Stimulated activated CD4-positive, alpha-beta T cell treated with anti-CD3 and anti-CD28 coated beads, Interleukin-15, amount 100 ng/mL, for 1 hour (primary cell): ENCODE measurements around the gene LUC7L2.
"Not testable (repeated sequence)": the region's sequence is repeated elsewhere in the genome, so short reads cannot be mapped to it uniquely, and the experiment has no call there.

Experiments
- DNase-seq, 2 donors: peaks; one replicate each; pipeline ENCODE4 v3.0.0-alpha.2; 2020; ENCODE audit warnings: low read depth in 1 of 2, low spot score in 1 of 2

The LUC7L2 gene

GRCh38 chr7:139355320-139355719 is 4.4 kb upstream of the LUC7L2 start:
- no peak for DNase-seq

GRCh38 chr7:139357729-139358506 is 1.8 kb upstream of the LUC7L2 start:
- DNase-seq = not testable (repeated sequence)

DNA sequence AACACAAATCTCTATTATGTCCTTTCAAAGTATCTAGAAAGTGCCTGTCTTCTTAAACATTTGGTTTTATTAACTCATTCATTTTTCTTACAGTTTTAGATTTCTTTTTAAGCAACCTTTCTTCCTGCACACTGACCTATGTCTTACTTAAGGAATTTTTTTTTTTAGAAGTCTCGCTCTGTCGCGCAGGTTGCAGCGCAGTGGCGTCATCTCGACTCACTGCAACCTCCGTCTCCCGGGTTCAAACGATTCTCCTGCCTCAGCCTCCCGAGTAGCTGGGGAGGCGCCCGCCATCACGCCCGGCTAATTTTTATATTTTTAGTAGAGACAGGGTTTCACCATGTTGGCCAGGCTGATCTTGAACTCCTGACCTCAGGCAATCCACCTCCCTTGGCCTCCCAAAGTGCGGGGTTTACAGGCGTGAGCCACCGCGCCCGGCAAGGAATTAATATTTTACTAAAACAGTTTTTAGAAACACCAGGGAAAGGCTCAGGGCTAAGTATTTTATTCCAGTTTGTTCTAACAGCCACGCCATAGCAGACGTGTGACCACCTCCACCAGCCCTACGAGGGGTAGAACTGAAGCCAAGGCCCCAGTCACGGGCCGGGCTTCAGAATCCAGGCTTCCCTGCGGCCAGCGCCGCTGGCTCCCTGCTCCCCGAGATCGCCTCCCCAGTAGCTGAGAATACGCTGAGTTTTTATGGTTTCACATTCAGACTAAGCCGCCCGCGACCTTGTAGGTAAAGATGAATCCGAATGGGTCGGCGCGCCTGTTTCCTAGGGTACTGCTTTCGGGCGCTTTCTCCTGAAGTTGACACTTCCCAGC is 941 bp upstream of the LUC7L2 start:
- DNase-seq = no peak

GRCh38 chr7:139360210-139360947 is 685 bp downstream of the LUC7L2 start:
- DNase-seq = peak; percentile 97

GRCh38 chr7:139360948-139361307 is 1.2 kb downstream of the LUC7L2 start:
- DNase-seq = no peak

DNA sequence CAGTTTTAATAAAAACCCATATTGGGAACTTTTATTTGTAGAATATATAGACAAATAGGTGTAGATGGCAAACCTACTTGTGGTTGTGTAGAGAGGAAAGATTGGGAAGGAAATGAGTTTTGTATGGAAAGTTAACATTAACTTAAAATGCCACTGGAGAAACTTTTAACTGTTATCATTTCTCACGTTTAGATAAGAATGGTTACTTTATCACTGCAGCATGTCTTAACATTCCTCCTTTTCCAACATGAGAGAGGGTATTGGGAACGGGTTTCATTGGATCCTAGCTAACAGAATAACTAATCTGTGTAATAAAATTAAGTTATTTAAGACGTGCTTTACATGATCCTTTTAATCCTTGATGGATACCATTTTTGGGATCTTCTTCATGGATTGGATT is 1.8 kb downstream of the LUC7L2 start:
- DNase-seq = no peak

DNA sequence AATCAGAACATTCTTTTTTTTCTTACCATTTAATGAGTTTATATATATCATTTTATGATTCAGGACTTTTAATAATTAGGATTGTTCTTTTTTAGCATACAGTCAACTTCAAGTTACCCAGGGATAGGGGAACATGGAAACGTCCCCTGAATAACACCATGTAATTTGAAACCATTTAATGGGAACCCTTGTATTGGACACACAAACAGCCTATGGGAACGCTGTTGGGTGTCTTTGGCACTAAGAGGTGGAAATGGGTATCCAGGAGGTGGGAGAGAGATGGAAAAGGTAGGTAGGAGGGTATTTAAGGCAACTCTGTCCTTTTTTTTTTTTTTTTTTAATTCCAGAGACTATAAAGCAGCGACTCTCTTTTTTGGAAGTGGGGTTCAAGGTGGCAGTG is 2.6 kb downstream of the LUC7L2 start:
- DNase-seq = no peak

GRCh38 chr7:139362981-139363380 is 3.3 kb downstream of the LUC7L2 start:
- no peak for DNase-seq

DNA sequence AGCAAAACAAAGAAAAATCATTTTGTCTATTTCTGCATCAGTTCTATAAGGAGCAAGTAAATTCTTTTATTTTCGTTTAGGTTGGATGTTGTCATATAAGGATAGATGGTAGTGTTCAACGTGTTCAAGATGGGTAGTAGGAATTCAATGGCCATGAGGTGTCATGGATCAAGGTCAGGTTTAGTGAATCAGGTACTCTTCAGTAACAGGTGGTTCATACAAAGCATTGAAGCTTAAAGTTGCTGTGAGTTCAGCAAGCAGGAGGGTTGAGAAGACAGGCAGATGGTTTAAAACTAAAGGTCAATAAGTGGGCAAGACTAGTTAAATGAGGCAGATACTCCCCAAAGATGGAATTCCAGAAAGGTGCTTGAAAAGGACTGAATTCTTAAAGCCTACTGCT is 5.6 kb downstream of the LUC7L2 start:
- DNase-seq = no peak

DNA sequence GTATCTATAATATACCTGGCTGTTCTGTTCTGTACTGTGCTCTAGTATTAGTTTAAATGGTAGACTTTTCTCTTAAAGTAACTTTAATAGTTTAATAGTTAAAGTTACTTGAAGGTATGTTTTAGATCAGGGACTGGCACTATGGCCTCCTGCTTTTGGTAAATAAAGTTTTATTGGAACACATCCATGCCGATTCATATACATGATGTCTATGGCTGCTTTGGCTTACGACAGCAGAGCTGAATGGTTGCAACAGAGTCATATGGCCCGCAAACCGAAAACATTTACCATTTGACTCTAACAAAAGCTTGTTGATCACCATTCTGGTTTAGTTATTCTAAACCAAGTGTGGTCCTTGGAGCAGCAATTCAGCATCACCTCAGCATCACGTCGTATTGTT is 6.7 kb downstream of the LUC7L2 start:
- no peak for DNase-seq

DNA sequence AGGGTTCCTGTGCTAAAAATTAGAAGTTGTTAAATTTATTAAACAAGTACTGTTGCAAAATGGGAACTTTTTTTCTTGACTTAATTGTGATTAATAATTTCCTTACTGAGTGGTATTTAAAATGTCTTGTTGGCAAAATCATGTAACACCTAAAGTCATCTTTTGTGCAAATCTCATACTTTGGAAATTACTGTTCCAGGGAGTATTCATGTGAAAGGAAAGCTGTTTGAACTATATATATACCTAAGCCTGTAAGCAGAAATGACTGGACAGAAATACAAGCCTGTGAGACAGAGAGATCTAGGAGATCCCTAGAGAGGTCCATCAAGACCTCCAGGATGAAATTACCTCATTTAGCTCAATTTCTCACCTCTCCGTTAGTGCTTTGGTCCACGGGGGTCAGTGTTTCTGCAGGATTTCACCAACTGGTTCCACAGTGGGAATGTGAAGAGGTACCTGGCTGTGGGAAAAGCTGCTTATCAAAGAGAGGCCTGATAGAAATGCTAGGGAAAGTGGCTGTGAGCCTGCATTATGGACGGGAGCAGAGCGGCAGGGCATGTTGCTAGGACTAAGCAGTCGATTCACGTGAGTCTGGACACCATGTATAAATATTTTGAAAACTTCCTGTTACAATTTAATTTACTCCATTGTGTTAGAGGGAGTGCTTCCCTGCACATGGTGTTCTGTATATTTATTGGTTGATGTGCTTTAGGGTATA is 7.9 kb downstream of the LUC7L2 start:
- no peak for DNase-seq

- DNase-seq = no peak
These were observed 10.7 kb downstream of the LUC7L2 start for GRCh38 chr7:139370301-139370942.

- no peak for DNase-seq
These were observed 11.2 kb downstream of the LUC7L2 start for GRCh38 chr7:139370943-139371313.

DNA sequence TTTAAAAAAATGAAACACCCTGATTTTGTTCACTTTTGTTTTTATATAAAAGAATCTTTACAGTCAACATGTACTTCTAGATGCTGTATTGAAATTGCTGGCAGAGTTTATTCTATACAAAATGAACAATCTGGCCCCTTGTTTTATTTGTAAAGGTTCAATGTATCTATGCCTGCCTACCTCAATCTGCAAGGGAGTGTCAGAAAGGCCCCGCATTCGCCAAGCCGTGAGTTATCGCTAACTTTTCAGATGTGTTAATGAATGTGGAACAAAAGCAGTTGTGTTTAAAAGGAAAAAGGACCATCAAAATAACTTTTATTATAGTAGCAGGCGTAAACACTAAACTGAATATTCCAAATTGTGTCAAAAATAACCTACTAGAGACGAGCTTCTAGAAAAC is 14.6 kb downstream of the LUC7L2 start:
- DNase-seq = no peak

DNA sequence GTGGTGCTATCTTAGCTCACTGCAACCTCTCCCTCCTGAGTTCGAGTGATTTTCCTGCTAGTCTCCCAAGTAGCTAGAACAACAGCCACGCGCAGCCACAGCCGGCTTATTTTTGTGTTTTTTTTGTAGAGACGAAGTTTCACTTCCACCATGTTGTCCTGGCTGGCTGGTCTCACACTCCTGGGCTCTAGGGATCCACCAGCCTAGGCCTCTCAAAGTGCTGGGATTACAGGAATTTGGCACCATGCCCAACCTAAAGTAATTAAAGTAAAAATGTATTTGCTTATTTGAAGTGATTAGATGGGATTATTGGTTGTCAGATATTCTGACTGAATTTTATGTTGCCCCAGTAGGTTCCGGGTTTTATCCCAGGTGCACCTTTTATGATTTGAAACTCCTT is 22.7 kb downstream of the LUC7L2 start:
- DNase-seq = no peak

- DNase-seq = no peak
These were observed 24.9 kb downstream of the LUC7L2 start for GRCh38 chr7:139384611-139385010.

DNA sequence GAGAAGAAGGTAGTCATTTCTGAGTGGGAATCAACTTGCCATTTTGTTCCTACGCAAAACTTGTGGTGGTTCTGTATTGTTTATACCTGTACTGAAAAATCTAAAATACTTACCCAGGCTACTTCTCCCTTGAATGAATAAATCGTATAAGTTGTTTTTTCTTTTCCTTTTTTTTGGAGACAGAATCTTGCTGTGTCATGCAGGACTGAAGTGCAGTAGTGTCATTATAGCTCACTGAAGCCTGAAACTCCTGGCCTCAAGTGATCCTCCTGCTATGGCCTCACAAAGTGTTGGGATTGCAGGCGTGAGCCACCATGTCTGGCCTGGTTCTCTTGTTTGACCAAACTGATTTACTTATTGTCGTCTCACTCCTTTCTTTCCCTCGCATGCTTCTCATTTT is 27.9 kb downstream of the LUC7L2 start:
- no peak for DNase-seq

DNA sequence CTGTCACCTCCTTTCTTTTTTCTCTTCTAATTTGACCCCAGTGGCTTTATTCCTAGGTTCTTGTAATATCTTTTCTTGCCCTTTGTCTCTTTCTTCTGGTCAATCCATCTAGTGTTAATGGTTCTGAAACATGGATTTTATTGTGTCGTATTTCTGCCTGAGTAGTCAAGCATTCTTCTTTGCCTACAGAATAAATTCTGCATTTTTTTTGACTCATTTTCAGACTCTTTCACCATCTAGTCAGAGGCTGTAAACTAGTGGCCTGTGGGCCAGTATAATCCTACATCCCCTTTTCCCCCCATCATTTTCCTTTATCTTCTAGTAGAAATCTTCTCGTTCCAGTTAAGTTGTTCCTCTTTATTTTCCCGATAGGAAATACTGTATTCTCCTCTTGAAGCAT is 29.4 kb downstream of the LUC7L2 start:
- no peak for DNase-seq

GRCh38 chr7:139389774-139390173 is 30.1 kb downstream of the LUC7L2 start:
- DNase-seq = no peak

GRCh38 chr7:139393621-139394211 is 34.0 kb downstream of the LUC7L2 start:
- DNase-seq = no peak
